Cardiac fibroblast (primary cell): Measurements from ENCODE around the gene DNAJC2.

ENCODE experiments used
- DNase-seq, 2 donors: peaks; one replicate each; pipeline versions ENCODE4 v3.0.0 to v3.0.0-alpha.2; 2010; ENCODE audit warnings: low read depth in 2 of 2
- H3K4me3 ChIP-seq, 2 donors: replicated peaks in 1 of 2; 1 replicate in 1 of 2; 2 replicates in 1 of 2; pipeline ENCODE4 v1.5.1; 2011; ENCODE audit warnings: low read depth in 2 of 2, low read length in 2 of 2, mild to moderate bottlenecking in 2 of 2, moderate library complexity in 1 of 2
- TF ChIP-seq, protein P1 (sequence below): IDR thresholded peaks from one replicate; pipeline ENCODE4 v1.5.1; 2011; ENCODE audit warnings: low read depth, mild to moderate bottlenecking, low read length, inconsistent platforms

DNAJC2 gene

GRCh38 chr7:103344453-103345149 lies at the start of gene DNAJC2:
Gene DNAJC2 (minus strand): TSS chr7:103344767. CDS start chr7:103344622, 145 bp downstream.
- peak within 1 kb of the TSS; percentile 72 to 81 for H3K4me3 ChIP-seq
- DNase-seq, result peak; percentile 95 to 96
- TF ChIP-seq, protein P1, sequence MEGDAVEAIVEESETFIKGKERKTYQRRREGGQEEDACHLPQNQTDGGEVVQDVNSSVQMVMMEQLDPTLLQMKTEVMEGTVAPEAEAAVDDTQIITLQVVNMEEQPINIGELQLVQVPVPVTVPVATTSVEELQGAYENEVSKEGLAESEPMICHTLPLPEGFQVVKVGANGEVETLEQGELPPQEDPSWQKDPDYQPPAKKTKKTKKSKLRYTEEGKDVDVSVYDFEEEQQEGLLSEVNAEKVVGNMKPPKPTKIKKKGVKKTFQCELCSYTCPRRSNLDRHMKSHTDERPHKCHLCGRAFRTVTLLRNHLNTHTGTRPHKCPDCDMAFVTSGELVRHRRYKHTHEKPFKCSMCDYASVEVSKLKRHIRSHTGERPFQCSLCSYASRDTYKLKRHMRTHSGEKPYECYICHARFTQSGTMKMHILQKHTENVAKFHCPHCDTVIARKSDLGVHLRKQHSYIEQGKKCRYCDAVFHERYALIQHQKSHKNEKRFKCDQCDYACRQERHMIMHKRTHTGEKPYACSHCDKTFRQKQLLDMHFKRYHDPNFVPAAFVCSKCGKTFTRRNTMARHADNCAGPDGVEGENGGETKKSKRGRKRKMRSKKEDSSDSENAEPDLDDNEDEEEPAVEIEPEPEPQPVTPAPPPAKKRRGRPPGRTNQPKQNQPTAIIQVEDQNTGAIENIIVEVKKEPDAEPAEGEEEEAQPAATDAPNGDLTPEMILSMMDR, result no peak

GRCh38 chr7:103391976-103392375 lies 47.4 kb upstream of the DNAJC2 start:
- no peak for DNase-seq
- TF ChIP-seq, protein P1, result no peak
- H3K4me3 ChIP-seq, result no peak overlapping the region

GRCh38 chr7:103391150-103391549 lies 46.6 kb upstream of the DNAJC2 start:
- TF ChIP-seq, protein P1, result no peak
- DNase-seq, result no peak
- H3K4me3 ChIP-seq, result no peak overlapping the region

GRCh38 chr7:103389263-103389662 lies 44.7 kb upstream of the DNAJC2 start:
- TF ChIP-seq, protein P1, result no peak
- no peak for DNase-seq
- no peak overlapping the region for H3K4me3 ChIP-seq

DNA sequence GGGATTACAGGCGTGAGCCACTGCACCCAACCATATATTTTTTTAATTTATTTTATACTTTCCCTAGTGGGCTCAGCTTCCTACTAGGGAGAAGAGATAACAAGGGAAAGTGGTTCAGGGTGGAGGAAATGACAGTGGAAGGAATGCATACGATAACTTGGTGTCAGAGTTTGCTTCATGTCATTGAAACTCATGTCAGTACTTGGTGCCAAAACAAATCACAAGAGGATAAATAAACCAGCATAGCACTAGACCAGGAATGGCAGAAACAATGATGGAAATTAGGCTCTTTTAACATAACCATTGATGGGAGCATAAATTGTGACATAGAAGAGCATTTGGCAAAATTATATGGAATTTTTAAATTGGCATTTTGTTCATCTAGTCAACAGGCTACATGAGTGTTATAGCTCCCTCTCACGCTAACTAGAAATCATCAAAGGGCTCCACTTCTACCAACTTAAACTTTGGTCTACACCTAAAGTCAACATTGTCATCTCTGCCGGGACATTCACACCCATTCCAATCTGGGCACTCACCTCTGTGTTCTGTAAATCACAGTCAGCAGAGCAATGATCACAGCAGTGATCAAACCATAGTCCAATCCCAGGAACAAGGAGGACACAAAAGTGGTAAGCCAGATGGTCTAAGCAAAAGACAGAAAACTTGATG lies 44.0 kb upstream of the DNAJC2 start:
- DNase-seq, result no peak
- no peak overlapping the region for H3K4me3 ChIP-seq
- TF ChIP-seq, protein P1, result no peak

GRCh38 chr7:103387242-103387641 lies 42.7 kb upstream of the DNAJC2 start:
- no peak for DNase-seq
- H3K4me3 ChIP-seq, result no peak overlapping the region
- TF ChIP-seq, protein P1, result no peak
